K562 treated with DMSO at 1 percent for 24 hours (cell line): ENCODE measurements around the gene NSUN3. TPM values are rescaled to one million over a fixed set of nuclear protein-coding genes. Genes with fewer than 3 reads are reported as not detected.

Experiments used
- total RNA-seq: library from RNA; unstranded; fragments of 300-600 nt; gene quantifications from 2 replicates; pipeline ENCODE4 v1.2.3, GENCODE V29; 2022; ENCODE audit warnings: low read depth; ENCODE audit not compliant: insufficient read depth

NSUN3 gene
- 1.4 and 5.4 TPM in 2 replicates for total RNA-seq

DNA sequence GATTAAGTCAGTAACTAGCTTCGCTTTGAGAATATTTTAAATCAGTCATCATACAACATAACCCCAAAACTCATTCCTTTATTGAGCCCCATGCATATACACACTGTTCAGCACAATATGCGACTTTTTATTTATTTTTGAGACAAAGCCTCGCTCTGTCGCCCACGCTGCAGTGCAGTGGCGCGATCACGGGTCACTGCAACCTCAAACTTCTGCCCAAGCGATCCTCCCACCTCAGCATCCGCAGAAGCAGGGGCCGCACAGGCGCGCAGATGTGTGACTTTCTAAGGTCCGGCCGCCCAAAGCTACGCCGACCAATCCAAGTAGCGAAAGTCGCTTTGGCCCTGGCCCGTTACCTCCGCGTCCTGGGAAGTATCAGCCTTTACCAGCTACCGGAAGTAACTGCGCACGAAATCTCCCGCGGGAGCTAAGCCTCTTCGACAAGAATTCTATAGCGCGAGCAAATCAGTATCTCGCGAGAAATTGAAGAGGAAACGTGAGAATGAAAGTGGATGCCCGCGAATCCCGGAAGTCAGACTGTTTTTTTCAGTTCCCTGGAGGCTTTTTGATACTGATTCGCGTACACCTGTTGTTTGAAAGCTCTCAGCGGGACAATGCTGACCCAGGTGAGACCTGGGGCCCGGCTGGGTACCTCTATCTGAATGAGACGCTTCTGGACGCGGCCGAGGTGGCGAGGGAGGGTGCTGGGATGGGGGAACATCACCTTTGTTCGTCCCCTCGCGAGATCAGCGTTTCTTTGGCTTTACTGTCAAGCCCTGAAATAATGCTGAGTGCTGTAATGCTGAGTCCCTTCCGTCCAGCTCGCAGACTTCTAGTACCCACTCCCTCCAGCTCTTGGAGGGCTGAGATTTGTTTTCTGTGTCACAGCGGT lies at the start of gene NSUN3, which contains the start of gene DHFR2:
NSUN3 (plus strand) TSS at position 549 of the 892 bp plus-strand sequence; CDS start at position 615, 66 bp downstream.
DHFR2 (minus strand) TSS at position 404 of the 892 bp plus-strand sequence. CDS start 1,405 bp downstream, outside the sequence.

DNA sequence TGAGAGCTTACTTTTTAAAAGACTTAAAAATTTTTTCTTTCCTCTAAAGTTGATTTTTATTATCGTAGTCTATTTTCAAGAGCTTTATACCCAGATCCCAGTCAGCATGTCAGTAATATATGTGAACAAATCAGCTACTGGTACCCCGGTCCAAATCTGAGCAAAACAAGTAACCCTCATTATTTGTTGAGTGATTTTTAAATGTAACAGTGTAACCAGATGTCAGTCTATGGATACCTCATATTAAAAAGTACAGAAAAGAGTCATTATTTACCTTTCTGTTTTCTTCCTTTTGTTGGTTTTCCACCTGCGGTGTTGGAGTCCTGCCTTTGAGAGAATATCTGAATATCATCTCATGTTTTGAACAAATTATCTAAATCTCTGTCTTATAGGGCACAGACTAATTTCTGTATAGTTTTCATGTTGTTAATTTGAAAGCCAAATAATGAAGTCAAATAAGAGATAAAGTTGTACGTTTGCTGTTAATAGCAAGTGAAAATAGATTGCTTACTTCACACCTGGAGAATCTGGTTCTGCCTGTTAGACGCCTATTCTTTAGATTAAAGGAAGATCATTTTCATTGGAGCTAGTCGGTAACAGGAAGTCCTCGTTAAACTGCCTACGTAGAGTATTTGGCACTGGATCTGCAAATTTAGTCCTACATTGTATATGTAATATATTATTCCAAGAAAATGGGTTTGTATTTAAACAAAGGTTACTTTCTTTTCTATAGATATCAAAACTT lies 34.6 kb upstream of the NSUN3 start, which contains the start of gene STX19:
STX19 (minus strand) TSS at position 505 of the 745 bp plus-strand sequence. CDS start 13,328 bp downstream, outside the sequence.

Other genes with a start within 250 kb of the NSUN3 start
- 18.0 and 21.8 TPM in 2 replicates for gene PROS1, start 89.2 kb upstream of the NSUN3 start, total RNA-seq
- gene ARL13B, start 82.9 kb upstream of the NSUN3 start, total RNA-seq, result 6.9 TPM in 2 replicates
- not detected in 2 replicates for gene STX19, start 34.5 kb upstream of the NSUN3 start, total RNA-seq
- 0.94 and 1.4 TPM in 2 replicates for gene DHFR2, start 145 bp upstream of the NSUN3 start, total RNA-seq